GM21529 (cell line): ENCODE measurements around the gene CFAP61.

Experiments used
- ATAC-seq: cut with Tn5 transposase; IDR thresholded peaks from one replicate; pipeline ENCODE4 v1.9.1; 2021; ENCODE audit not compliant: unreplicated experiment

Gene CFAP61

DNA sequence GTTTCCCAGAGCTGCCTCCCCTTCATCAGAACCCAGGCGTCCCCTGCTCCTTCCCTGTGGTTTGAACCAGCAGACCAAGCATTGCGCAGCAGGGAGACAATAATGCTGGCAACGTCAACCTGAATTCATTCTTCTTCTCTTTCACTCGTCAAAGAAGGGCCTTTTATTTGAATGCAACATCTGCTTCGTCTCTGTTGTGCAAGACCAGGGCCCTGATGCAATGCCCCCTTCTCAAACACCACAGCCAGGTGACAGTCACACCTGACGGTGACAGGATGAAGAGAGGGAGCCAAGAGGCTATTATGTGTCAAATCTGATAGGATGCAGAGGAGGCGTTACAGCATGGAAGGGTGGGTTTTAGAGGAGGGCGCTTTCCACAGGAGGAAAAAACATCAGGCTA is 323.5 kb downstream of the CFAP61 start:
- ATAC-seq: no peak

DNA sequence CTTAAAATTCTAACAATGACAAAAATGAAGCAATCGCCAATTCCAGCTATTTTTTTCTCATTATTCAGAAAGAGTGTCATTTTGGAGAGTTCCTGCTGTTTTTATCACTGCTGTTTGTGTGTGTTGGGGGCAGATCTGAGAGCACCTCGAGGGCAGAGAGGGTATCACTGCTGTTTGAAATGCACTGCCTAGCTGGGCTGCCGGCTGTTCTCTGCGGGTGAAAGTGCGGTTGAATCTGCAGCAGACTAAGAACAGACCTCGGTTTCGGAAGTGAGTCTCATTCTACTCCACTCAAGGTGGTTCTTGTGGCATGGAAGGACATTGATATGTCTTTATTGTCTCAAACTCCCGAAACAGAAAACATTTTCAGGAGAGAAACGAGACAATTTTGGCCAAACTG is 333.9 kb downstream of the CFAP61 start:
- ATAC-seq: no peak

DNA sequence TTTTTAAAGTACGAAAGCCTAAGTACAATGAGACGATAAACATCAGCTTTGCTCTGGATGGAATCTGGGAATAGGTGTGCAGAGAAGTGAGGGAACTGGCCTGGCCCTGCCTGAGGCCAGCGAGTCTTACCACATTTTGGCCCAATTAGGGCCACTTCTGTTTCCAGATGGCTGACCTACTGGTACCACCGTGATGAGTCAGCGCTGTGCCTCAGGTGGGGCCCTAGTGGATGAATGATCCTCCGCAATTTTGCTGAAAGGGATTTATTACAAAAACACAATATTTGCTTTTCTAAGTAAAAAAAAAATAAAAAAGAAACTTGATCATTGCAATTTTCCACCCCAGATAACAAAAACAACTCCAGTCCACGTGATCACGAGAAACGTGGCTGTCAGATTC is 338.1 kb downstream of the CFAP61 start:
- no peak for ATAC-seq

DNA sequence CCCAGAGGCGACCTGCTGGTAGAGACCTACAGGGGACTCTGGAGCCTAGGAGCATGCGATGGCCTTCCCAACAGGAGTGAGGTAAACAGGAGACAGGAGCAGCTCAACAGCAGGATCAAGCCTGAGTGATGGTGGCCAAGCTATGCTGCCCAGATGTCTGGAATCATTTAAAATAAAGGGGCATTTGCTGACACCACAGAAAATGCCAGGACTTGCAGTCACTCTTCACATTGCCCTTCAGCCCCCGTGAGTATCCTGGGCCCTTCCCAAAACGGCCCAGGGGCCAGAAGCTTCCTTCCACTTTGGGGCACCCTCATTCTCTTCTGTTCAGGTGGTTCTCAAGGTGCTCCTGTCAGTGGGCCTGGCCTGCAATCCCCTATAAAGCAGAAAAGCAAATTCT is 338.8 kb downstream of the CFAP61 start:
- no peak for ATAC-seq

DNA sequence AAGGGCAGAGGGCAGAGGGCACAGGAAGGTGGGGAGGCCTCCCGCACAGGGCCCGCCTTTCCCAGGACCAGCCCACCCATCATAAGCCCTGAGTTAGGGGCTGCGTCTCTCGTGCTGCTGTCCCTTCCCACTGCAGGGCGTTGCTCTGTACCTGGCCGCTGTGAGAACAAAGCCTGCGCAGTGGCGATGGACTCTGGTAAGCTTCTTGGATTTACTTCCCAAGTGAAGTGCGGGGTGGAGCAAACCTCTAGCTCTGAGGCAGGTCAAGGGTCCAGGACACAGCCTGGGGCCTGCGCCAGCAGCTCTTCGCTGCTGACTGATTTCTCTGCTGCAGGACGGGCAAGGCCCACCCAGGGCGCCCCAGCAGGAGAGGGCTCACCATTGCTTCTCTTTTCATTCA is 339.4 kb downstream of the CFAP61 start:
- ATAC-seq: no peak

DNA sequence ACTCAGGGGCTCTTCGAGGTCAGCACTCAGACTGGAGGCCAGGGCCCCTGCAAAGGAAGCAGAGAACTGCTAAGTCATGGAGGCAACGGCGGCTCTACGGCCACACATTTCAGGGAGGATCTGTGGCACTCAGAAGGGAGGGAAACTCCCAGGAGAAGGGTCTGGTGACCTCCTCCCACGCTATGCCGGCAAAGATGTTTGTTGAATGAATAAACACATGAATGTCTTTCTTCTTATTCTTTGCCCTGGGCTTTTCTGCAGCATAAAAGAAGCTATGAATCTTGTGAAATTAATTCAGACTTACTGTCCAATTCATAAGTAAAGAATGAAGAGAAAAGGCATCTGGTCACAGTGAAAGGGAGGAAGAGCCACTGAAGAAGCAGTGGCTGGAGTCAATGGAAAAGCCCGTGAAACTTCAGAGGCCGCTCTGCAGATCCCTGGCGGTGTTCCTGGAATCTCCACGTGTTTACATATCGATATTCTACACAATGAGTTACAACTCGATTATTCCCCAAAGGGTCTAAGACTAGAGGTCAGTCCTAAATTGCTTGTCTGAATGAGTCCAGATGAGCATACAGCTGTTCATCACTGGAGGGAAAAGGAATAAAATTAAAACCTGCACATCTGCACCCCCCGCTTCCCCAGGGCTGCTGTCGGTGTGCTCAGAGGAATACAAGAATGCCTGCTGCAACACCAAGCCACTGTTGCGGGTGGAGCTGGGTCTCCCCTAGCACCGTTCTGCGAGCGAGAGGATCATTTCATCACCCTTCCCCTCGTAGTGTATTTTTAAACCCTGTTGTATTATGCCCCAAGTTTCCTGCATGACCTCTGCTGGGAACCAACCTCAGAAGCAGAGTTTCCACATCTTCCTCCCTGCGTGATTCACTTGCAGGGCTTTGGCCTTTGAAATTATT is 341.1 kb downstream of the CFAP61 start:
- no peak for ATAC-seq

DNA sequence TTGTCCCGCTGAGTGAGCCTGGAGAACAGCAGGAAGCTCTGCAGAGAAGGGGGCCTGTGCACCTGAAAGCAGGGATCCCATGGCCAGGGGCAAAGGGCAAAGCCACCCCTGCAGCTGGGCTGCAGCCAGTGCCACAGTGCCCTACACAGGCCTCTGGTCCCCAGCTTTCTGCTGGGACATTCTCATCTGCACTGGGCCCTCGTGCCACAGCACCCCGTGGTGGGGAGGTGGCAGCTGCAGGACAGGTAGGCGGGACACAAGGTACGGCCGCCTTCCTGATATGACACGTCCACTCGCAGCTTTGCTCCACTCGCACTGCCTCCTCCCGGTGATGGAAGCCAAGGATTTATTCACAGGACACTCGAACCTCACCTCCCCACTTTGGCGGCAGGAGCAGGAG is 342.8 kb downstream of the CFAP61 start:
- ATAC-seq: no peak

DNA sequence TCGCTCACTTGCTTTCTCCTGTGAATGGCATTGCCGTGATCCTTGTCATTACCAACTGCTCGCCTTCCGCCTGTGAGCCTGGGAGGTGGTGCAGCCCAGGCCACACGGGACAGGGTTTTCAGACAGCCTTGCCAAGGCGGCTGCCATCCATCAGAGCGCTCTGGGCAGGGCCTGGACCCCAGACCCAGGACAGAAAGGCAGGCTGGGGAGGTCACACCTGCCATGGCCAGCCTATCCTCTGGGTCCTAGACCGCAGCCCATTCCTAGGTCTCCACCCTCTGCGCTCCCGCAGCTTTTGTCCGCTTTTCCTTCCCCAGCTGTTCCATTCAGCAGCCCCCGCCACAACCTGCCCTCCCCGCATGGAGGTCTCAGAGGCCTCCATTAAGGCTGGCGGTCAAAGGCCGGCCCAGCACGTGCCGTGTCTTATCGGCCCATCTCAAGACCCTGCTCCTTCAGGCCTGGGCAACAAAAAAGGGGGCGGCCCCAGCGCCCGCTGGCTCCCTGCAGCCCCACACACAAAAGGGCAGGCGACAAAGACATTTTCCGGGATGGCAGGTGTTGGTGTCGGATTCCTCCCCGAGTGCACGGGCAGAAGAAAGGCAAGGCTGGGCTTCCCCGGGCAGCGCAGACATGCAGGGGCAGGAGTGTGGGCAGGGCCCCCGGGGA is 343.7 kb downstream of the CFAP61 start:
- no peak for ATAC-seq

DNA sequence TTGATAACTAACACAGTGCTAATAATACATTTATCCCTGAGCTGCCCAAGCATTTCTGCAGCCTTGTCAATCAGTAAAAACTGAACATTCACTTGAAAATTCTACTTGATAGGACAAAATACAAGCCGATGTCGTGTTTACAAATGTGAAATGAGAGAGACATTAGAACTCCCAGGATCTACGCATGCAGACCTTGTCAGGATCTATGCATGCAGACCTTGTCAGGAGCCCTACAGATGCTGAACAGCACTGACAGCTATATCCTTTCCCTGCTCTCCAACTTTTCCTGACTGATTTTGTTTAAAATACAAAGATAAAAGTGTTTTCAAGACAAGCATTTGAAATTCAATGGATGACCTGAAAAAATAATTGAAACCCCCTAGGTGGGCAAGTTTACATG is 344.5 kb downstream of the CFAP61 start:
- no peak for ATAC-seq

DNA sequence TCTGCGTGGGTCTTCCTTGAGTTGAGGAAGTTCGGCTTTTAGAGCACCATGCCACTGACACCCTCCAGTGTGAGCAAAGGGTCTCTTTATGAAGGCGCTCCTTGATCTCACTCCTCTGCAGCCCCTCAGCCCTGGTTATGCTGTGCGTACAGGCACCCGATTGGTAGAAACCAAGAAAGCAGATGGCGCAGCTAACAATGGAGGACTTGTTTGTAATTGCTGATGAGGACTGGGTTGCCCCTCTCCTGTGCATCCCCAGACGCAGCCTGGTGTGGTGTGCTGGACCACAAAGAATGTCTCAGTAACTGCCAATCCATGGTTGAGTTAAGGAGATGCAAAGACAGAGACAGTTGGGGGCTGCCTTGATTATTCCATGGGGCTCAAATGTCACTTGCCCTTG is 345.8 kb downstream of the CFAP61 start:
- ATAC-seq: no peak

DNA sequence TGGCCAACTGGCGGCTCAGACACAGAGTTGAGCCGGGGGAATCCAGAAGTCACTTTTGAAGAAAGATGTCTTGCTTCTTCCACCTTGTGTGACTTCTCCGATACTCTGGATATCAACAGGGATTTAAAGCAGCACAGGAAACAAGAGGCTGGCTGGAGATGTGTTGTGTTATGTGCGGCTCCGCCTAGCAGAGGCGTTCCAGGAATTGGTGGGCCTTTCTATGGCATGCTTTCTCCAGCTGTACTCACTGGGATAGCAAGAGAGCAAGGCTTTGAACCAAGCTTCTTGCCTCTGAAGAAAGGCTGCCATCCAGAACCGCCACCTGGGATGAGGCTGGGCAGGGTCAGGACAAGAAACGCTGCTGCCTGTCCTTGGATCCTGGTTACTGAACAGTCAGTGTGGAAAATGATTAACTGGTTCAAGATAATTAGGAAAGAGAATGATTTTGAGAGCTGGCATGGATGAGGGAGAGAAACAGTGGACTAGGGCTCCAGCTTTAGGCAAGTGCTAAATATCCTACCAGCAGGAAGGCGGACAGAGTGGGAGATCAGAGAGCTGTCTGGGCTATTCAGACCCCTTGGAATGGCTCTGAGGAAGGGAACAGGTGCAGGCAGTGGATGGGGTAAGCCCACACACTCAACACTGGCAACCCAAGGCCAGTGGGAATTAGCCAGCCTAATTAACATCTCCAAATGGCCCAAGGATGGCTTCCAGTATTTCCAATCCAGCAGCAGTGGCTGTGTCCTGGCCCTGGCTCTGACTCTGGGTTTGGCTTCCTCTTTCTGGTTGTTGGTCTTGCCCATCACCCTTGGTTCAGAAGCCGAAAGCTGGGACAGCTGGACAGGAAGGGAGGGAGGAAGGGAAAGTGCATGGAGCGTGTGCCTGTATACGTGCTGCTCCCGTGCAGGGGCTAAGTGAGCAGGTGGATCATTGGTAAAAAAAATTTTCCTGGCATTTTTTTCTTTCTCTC is 347.5 kb downstream of the CFAP61 start:
- ATAC-seq: no peak

DNA sequence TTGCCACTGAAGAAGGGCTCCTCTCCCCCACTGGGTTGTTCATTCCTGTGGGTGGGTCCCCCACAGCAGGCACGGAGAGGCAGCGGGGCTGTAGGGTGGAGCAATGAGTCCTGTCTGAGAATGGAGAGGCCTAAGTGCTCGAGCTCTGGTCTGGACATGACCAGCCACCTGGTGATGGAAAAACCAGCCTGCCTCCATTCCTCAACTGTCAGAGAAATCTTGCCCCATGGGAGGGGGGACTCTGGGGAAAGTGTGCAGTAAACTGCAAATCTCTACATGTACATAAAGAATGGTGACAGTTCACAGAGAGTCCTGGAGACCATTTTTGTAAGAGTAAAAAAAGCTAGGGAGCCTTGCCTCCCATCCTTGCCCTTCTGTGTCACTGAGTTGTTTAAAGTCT is 349.7 kb downstream of the CFAP61 start:
- no peak for ATAC-seq

DNA sequence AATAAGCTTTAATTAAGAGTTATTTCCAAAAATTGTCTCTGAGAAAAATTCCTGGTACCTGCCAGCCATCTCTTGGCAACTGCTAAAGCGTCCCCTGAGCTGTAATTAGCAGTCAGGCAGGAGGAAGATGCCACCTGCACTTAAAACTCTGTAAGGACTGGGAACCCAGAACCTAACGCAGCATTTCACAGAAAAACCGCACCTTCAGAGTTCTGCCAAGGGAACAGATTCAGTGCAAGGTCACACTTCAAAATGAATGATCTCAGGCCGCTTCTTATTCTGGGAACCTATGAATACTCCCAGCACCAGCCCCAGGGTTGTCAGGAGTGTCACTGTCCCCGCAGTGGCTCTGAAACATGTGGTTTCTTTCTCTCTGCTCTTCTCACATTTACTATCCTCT is 352.3 kb downstream of the CFAP61 start:
- ATAC-seq: no peak

DNA sequence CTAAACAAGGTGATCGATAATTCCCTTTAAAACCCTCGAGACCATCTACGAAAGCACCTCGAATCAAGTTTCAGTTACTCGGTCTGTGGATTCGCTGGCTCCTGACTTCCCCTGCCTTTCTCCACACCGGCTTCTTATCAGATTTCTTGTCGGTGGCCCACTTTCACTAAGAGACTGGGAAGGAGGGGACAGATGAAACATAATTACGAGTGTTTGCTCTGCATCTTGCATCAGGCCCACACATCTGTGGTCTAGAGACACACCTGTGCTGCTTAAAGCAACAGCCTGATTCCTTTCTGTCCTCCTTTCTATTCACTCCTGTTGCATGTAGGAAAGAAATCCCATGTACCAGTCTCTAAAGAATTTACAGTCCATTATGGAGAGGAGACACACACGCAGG is 353.3 kb downstream of the CFAP61 start:
- ATAC-seq: no peak

DNA sequence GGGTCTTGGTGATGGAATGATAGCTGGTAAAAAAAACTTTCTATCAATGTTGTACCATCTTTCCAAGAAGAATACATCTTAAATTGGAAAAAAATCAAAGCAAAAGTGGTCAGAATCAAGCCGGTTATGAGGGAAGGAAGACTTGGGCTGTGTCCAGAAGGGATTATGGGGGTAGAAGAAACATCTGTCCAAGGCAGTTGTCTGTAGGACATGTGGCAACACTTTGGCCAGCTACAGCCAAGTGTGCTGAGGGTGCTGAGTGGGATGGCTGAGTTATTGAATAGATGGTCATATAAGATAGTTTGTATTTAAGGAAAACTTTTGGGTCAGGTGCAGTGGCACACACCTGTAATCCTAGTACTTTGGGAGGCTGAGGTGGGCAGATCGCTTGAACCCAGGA is 354.0 kb downstream of the CFAP61 start:
- ATAC-seq: no peak

DNA sequence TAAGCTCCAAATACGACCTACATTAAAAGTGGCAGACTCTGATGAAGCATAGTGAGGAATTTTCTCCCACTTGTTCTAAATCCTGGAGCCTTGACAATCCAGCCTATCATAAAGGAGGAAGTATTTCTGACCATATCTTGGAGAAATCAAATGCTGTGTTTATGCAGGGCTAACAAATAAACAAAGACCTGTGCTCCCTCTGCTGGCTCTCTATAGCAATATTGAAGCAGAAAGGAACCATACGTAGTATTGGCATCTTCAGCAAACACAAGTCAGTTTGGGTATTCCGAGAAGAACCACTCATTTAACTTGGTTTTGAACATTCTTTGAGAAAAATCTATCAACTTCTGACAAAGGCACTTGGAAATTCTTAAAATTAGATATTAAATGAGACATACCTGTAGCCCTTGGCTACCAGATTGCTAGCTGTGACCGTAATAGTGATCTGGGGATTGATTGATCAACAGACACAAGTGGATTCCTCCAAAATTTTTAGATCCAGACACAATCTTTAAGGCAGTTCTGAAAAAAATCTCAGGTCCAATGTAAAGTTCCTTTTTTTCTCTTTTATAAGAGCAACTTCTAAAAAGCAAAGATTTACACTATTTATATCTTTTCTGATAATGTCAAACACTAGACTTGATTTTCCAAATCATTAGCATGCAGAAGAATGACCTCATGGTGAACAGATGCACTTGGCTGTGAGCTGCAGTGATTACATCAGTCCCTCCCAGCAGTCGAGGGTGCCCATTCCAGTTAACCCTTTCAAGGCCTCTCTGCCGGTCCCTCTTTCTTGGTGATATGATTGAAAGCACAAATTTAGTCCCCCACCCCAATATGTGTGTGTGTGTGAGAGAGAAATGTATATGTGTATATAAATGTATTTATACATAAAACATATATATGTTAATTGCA is 355.8 kb downstream of the CFAP61 start:
- no peak for ATAC-seq

DNA sequence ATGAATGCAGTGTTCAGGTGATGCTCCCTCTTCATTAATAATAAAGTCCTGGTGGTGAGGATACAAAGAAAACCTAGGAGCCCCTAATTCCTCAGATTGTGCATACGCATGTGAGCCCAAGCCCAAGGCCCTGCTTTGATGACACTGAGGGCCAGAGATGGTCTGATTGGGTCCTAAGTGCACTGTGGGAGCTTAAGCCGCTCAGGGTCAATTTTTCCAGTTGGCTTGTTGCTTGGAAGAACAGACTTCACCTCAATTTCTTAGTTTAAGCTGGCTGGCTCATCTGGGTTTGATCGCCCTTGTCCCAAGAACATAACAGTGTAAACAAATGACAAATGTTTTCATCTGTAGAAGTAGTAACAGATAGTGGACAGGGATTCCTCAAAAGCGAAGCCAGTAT is 357.0 kb downstream of the CFAP61 start:
- ATAC-seq: no peak
